ENCODE results near the gene MYO16. TPM values are rescaled to one million over a fixed set of nuclear protein-coding genes. Genes with fewer than 3 reads are reported as not detected.

Gene MYO16
- total RNA-seq, 1 donor from 2014 or later: not detected

DNA sequence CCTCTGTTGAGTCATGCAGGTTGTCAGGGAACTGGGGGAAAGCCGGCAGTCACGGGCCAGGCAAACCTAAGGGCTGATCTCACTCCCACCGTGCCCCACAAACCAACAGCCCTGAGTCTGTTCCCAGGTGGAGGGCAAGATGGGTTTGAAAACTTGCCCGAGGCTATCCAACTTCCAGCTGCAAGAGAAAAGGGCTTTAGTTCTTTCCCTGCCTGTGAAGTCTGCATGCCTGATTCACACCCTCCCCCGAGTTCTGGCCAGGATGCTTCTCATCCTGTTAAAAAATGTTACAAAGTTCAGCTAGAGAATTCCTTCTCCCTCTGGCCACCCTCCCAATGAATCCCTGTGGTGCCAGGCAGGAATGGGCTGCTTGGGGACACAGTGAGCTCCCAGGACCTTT lies 33.1 kb downstream of the MYO16 start:
- no peak for DNase-seq (ENCODE audit: low read depth in 2 of 2)

DNA sequence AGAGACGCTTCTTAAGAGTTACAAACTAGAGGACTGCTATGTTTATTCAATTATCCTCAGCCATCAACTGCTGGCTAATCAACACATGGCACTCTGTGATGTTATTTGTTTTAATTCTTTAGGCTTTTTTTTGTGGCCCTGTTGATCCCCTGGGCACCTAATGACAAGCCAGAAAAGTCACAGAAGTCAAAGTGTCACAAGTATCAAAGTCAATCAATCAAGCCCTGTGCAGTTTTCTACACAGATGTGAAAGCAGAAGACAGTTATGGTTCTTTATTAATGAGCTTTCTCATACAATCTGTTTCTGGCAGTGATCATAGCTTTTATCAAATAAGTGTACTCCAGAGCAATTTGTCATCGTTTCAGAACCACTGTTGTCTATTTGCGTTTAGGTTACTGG lies 34.3 kb downstream of the MYO16 start:
- DNase-seq (ENCODE audit: low read depth in 2 of 2): no peak

DNA sequence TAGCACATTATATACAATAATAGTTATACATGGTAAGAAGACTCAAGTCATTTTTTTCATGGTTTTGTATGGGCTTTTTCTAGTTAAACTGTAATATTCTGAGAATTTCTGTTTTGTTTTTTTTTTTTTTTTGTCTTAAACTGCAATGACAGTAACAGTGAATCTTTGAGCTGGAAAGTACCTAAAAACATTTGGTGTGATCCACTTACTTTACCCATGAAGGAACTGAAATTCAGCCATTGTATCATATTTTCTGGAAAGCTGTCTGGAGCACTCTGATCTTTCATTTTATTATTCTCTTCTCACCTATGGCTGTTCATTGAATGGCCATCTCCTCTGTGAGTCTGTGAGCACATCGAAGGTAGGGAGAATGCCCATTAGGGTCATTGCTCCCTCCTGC lies 37.8 kb downstream of the MYO16 start:
- DNase-seq (ENCODE audit: low read depth in 2 of 2): no peak

DNA sequence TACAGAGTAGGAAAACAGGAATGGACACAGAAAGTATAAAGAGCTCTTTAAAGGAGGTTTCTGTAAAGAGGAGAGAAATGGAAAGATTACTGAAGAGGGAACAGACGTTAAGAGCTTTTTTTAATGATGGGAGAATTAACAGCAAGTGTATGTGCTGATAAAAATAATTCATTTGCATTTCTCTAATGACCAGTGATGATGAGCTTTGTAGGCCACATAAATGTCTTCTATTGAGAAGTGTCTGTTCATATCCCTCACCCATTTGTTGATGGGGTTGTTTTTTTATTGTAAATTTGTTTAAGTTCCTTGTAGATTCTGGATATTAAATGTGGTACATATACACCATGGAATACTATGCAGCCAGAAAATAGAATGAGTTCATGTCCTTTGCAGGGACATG lies 40.0 kb downstream of the MYO16 start:
- no peak for DNase-seq (ENCODE audit: low read depth in 2 of 2)

DNA sequence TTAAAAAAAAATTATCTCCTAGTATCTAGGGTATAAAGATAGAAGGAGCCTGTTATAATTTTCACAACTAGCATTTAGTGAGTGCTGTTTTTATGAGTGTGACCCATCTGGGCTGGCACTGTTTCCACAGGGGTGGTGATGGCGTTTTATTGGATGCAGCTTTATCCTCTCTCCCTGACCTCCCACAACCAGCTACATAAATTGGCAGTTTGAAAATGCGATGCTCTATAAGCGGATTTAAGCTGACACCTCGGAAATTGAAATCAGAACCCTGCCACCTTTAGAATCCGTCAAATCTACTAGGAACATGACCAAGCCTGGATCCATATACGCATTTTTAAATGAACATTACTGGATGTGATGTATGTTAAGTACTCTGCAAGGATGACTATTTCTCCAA lies 44.9 kb downstream of the MYO16 start:
- no peak for DNase-seq (ENCODE audit: low read depth in 2 of 2)

DNA sequence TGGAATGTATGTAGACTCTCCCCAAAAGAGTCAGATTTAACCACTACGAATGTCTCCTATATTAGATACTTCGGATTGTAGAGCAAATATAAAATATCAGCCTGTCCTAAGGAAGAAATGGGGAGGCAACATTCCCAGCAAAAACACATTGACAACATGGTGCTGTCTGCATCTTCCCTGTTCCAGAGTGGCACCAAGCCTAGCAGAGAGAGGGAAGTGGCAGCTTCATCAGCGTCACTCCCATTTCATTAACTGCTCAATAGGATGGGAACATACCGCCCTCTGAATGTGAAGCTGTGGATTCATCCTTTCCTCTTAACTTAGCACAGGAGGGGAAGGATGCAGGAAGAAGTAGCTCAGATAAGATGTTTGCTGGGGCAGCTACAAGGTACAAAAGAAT lies 45.4 kb downstream of the MYO16 start:
- DNase-seq (ENCODE audit: low read depth in 2 of 2): no peak

DNA sequence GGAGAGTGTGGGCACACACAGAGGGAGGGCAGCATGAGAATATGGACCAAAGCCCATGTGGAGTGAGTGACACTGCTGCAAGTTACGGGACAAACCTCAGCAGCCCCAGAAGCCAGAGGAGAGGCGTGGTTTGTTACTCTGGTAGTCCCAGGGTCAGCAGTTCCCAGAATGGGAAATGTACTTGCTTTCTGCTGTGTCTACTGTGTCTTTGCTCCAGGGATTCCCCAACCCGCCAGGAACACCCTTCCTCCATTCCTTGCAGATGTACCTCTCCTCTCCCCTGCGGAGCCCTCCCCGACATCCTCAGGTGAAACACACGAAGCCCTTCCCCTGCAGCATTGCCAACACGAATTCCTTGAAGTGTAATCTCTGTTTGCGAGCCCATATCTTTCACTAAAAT lies 47.2 kb downstream of the MYO16 start:
- no peak for DNase-seq (ENCODE audit: low read depth in 2 of 2)

DNA sequence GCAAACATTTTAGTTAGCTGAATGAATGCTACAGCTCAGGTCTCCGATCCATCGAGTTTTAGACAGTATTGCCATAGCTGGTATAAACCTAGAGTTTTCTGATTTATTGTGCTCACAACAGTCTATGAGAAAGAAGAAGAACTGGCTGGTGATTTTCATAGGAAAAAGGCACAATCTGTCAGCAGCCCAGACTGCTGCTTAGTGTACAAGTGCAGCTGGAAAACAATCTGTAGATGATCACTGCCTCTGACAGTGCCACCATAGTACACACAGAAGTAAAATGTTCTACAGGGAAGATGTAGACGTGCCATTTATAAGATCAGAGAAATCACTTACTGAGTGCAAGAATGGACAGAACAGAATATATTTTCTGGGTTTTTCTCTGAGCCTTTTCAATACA lies 48.4 kb downstream of the MYO16 start:
- no peak for DNase-seq (ENCODE audit: low read depth in 2 of 2)

DNA sequence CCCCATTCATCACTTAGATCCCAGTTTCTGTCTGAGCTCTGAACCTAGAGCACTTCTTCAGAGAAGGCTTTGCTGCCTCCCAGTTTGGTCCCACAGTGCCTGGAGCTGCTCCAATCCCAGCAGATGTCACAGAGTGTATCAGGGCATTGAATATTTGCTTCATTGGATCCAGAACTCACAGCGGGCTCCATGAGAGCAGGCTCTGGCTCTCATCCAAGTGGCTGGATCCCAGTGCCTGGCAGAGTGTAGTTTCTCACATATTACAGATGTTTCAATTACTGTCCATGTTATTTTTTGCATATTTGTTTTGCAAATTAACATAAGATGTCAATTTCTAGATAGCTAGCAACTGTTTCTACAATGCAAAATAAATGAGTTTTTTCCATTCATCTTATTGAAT lies 50.6 kb downstream of the MYO16 start:
- no peak for DNase-seq (ENCODE audit: low read depth in 2 of 2)

DNA sequence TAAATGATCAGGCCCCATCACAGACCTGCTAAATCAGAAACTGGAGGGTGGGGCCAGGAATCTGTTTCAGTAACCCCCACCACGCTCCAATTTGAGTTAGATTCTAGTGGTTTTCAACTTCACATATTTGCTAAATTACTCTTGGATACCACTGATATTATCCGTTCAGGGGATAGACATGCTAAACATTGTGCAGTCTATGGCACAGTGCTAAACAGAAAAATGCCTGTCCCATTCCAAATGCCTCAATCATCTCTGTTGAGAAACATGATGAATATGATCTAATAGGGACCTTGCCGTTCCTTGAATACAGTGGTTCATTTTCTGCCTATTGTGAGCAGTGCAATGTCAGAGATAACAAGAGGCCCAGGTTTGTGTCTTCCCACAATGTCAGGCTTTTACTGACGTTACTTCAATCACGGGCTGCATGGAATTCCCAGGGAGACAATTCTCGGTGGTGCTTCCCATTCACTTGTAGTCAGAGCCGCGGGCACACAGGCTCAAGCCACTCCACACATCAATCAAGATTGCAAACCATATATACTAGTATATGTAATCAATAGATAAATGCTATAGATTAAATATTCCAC lies 52.7 kb downstream of the MYO16 start:
- DNase-seq (ENCODE audit: low read depth in 2 of 2): no peak

DNA sequence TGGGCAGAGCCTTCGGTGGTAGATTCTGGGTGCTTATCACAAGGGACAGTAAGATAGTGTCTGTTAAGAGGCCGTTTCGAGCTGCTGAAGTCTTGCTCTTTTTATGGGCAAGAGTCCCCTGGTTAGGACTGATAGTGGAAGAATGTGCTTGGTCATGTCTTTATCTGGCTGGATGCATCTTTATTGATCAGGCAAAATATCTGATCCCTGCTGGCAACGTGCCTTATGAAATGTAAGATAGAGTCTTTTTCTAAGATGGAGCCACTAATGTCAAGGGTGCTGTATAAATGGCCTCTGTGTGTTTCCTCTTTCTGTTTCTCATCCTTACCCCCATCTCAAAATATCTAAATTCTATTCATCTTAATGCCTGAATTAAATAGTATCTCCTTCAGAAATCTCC lies 53.3 kb downstream of the MYO16 start:
- DNase-seq (ENCODE audit: low read depth in 2 of 2): no peak

DNA sequence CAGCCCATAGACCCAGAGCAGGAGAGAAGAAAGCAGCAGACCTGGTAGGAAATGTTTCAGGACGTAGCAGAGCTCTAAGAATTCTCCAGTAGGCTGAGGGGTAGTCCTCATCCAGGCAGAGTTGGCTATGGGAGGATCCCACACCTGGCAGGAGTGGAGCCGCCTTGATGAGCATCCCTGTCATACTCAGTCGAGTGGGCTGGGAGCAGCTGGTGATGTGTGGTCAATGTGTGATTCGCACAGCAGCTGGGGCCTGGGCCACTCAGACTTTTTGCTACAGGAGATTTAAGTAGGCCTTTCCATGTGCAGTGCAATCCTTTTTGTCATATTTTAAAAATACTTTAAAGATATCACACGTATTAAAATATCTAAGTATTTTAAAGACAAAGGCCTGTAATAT lies 56.6 kb downstream of the MYO16 start:
- no peak for DNase-seq (ENCODE audit: low read depth in 2 of 2)

DNA sequence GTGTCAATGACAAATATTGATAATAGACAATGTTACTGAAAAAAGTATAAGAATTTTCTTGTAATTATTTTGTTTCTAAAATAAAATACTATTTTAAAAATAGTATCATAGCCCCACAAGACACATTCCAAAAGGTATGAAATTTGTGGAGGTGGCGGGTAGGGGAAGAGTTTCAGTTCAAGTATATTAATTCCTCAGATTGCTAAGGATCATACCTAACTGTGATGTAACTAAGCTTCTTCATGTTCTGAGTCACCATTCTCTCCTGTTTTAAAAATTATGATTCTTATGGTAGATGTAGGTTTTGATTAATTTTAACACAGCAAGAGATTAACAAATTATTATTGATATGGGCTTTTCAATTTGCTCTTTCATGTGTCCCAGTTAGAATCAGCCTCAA lies 61.3 kb downstream of the MYO16 start:
- no peak for DNase-seq (ENCODE audit: low read depth in 2 of 2)

DNA sequence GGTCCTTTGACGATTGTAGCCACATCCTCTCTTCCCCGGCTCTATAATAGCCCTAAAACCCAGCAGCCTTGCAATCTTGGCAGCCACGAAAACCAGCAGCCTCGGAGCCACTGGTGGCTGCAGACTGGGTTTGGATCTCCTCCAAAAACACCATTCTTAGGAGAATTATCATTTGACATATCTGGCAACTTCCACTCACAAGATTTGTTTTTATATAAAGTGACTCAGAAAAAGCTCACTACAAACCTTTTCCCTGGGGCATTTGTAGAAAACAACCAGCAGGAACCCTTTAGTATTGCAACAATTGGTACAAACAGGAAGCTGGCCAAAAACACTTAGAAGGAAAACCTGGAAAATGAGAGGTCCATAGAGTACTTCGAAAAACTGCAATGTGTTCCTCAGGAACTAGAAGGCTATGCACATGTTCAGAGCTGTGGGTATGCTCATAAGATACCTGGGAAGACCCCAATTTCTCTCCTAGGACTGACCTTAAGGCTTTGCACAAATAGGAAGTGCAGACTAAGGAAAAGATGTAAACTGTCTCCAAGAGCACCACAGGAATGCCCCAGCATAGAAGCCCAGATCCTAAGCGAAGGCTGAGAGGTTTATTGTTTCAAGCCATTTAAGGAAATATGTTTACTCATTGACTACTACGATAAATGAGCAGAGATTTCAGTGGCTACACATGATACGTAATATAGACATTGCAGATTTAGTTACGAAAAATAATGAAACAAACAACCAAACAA lies 71.2 kb downstream of the MYO16 start:
- DNase-seq (ENCODE audit: low read depth in 2 of 2): no peak

DNA sequence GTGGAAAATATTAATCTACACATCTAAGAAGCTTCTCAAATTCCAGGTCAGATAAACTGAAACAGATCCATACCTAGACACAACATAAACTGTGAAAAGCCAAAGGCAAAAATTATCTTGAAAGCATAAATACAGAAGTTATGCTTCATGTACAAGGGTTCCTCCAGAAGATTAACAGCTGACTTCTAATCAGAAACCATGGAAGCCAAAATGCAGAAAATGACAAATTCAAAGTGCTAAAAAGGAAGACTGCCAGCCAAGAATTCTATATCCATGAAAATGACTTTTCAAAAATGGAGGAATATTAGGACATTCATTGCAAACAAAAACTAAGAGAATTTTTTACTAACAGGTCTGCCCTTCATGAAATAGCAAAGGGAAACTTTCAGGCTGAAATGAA lies 72.8 kb downstream of the MYO16 start:
- DNase-seq (ENCODE audit: low read depth in 2 of 2): no peak

DNA sequence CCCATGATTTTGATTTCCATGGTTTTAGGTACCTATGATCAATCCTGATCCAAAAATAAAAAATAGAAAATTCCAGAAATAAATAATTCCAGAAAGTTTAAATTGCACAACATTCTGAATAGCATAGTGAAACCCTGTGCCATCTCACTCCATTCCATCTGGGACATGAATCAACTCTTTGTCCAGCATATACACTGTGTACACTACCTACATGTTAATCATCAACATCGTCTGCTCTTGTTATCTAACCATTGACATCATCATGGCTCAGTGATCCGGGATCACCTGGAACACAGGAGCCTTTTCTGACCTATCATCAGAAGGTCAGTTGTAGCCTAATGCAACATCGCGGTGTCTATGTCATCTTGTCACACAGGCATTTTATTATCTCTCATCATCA lies 75.6 kb downstream of the MYO16 start:
- no peak for DNase-seq (ENCODE audit: low read depth in 2 of 2)

DNA sequence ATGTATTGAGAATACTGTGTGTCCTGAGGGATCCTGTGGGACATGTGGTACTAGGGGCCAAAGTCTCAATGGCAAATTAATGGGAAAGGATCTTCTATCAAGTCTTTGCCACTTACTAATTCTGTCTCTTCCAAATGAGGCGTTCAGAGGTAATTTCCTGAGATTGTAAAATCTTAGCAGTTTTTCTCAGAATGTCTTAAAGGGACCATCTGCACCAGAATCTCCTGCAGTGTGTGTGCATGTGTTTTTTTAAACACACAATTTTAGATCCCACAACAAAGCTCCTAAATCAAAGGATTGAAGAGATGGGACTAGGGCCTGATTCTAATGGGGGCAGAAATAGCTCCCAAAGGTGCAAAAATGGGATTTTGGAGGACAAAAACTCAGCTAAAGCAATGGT lies 78.2 kb downstream of the MYO16 start:
- no peak for DNase-seq (ENCODE audit: low read depth in 2 of 2)

DNA sequence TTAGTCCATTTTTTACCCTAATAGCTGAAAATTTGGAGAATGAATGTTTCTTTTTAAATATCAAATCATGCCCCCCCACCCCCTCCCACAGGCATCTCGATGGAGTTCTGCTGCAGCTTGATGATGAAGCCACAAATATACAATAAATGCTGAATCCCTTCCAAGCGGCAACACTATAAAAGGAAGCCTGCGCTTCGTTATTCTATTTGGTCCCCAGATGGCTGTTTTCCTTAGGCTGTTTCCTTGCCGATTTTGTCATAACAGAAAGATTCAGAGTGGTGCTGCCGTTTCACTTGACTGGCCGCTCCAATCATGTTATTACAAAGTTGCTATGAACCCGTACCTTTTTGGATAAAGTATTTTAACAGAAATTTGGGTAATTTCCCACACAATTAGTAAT lies 79.5 kb downstream of the MYO16 start:
- DNase-seq (ENCODE audit: low read depth in 2 of 2): no peak

DNA sequence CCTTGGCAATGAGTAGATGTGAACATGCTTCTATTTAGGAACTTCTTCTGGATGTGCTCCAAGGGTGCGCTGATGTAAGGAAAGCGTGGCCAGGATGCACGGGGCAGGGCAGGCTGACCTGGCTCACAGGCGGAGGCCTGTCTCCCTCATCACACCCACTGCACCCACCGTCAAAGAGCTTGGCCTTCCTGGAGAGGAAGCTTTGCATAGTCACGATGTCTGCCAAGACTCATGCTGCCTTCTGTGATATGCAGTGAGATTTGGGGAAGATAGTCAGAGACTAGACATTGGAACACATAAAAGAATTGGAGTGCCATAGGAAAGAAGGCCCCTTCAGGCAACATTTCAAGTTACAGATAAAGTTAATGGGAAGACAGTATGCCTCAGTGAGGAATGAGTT lies 82.0 kb downstream of the MYO16 start:
- no peak for DNase-seq (ENCODE audit: low read depth in 2 of 2)

DNA sequence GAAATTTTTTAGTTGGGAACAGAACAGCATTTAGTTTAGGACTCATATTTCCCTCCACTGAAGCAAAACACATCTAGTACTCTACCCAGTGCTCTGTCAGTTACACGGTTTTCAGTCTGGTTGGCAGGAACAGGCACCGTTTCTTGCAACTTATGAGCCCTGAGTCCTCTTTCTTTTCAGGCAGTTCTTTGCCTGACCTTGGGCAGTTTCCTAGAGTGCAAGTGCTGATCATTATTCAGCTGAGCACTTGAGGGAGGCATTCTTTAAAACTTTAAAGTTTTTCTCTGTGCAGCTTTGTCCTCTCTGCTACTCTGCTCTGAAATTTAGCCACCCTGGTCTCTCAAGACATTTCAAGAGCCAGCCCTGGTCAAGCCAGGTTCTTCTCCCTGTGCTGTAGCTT lies 96.1 kb downstream of the MYO16 start:
- no peak for DNase-seq (ENCODE audit: low read depth in 2 of 2)

DNA sequence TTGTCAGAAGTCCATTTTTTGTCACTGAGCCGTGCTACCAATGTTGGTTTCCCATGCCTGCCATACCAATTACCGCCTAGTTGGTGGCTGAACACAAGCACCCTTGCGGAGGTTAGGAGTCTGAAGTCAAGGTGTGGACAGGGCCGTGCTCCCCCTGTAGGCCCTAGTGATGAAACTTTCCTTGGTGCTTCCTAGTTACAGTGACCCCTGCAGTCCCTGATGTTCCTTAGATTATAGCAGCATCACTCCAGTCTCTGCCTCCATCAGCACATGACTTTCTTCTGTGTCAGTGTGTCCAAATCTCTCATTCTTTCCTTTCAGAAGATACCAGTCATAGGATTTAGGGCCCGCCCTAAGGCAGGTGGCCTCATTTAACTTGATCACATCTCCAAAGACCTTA lies 99.0 kb downstream of the MYO16 start:
- no peak for DNase-seq (ENCODE audit: low read depth in 2 of 2)

DNA sequence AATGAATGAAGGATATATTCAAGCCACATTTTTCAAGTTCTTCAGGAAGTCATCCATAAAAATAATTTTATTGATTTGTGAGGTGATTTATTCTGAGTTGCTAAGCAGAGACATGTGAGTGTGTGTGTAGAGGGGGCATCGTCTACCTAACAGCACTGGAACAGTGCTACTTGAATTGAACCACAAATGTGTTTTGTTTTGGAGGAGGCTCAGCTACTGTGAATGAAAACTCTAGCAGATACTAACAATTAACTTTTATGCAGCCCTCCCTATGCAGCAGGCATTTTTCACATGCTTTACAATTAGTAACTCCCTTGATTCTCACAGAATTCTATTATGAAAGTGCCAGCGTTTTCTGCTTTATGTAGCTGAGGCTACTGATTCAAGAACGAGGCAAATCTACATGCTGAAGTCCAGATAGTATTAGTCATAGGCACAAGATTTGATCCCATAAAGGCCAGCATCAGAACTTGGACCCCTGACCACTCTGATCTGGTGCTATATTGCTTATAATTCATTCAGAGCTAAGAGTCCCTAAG lies 103.7 kb downstream of the MYO16 start:
- no peak for DNase-seq (ENCODE audit: low read depth in 2 of 2)

DNA sequence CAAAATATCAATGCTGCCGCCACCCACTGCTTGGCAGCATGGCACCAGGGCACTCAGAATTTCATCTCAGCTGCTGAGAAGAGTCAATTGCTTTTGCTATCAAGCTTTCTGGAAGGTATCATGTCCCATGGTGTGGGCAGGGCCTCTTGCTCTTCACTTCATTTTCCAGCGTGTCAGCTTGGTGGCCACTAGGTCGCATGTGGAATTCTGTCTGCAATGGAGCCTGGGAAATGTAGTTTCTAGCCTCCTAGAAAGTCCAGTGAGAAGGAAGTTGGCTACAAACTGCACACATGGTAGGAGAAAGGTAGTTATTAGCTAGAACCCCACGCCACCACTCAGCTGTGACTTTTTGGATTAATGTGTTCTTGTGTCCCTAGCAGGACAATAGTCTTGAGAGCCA lies 105.3 kb downstream of the MYO16 start:
- no peak for DNase-seq (ENCODE audit: low read depth in 2 of 2)

DNA sequence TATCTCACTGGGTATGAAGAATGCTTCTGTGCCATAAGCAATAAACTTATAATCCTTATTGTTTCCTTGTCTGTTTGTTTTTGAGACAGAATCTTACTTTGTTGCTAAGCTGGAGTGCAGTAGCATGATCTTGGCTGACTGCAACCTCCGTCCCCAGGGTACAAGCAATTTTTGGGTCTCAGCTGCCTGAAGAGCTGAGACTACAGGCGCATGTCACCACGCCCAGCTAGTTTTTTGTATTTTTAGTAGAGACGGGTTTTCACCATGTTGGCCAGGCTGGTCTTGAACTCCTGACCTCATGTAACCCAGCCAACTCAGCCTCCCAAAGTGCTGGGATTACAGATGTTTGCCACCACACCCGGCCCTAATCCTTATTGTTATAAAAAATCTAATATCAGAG lies 112.5 kb downstream of the MYO16 start:
- DNase-seq (ENCODE audit: low read depth in 2 of 2): no peak

Measured in dermis microvascular lymphatic vessel endothelial cell (primary cell).